ENCODE data around the gene CEP68. TPM values are rescaled to one million over a fixed set of nuclear protein-coding genes. Genes with fewer than 3 reads are reported as not detected.
"Not testable (repeated sequence)": the region's sequence is repeated elsewhere in the genome, so short reads cannot be mapped to it uniquely, and the experiment has no call there.

CEP68 gene
- total RNA-seq, 1 donor from 2014 or later = 5.9 TPM

DNA sequence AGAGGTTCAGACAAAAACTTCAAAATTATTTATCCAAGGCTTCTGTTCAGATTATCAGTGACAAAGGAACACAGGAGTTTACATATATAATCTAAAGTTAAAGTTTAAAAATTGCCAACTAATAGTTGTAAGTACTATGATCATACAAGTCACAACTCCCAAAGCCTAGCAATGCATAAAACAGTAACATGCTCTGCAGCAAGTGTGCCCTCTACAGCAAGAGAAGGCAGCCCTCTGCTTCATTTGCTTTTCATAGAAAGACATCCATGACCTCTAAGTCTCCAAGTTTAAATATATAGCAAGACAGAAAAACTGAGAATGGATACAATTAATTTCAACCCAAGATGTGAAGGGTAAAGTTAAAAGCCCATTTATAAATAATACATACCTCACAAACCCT lies 60.4 kb downstream of the CEP68 start:
- intact Hi-C loops (cut with micrococcal nuclease) = no loop called here
- no peak for DNase-seq (ENCODE audit: low spot score)
- H3K4me1 Mint-ChIP-seq (ENCODE audit: low read depth) = peaks cover 21% of the 10 kb centered on the region
- H3K27ac Mint-ChIP-seq = no peak overlapping the region
- no peaks in the 10 kb centered on the region for H3K9me3 Mint-ChIP-seq
- H3K4me3 Mint-ChIP-seq (ENCODE audit: low read depth) = no peak overlapping the region
- no peaks in the 10 kb centered on the region for H3K27me3 Mint-ChIP-seq (ENCODE audit: low read depth)
- peaks cover 18% of the 10 kb centered on the region for H3K36me3 Mint-ChIP-seq (ENCODE audit: low read depth)

DNA sequence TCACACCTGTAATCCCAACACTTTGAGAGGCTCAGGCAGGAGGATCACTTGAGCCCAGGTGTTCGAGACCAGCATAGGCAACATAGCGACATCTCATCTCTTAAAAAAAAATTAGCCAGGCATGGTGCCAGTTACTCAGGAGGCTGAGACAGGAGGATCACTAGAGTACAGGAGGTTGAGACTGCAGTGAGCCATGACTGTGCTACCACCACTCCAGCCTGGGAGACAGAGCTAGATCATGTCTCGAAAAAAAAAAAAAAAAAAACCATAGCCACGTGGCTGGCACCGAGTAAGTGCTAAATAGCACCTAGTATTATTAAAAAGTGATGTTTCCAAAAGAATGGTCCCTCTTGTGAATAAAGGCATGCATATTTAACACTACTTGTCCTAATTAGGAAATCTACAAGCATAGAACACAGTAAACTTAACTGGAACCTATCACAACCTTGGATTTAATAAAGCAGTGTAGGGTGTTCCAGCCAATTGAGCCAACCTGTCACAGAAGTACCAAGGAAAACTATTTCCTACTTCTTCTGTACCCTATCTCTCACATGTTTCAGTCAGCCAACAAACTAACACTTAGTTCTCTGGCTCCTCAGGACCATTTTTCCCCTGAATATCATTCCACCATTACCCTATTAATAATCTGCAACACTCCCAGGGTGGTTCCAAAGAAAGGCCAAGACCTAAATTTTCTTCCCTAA lies 64.9 kb downstream of the CEP68 start:
- Mint-ChIP-seq H3K27ac (no peak overlapping the region), H3K4me1 (ENCODE audit: low read depth) (peaks cover 28% of the 10 kb centered on the region), H3K4me3 (ENCODE audit: low read depth) (no peak overlapping the region), H3K9me3 (no peaks in the 10 kb centered on the region), H3K27me3 (ENCODE audit: low read depth) (no peaks in the 10 kb centered on the region), H3K36me3 (ENCODE audit: low read depth) (peaks cover 22% of the 10 kb centered on the region)
- intact Hi-C loops (cut with micrococcal nuclease) = no loop called here
- no peak for DNase-seq (ENCODE audit: low spot score)

DNA sequence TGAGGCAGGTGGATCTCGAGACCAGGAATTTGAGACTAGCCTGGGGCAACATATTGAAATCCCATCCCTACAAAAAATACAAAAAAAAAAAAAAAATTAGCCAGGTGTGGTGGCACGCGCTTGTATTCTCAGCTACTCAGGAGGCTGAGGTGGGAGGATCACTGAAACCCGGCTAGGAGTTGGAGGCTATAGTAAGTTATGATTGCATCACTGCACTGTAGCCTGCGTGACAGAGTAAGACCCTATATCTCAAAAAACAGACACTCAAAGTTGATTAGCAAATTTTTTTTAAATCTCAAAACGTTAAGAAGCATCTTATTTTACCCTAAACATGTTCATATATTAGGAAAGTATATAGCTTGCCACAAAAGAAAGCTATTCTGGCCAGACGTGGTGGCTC lies 66.1 kb downstream of the CEP68 start:
- Mint-ChIP-seq H3K9me3 (no peaks in the 10 kb centered on the region), H3K4me3 (ENCODE audit: low read depth) (no peak overlapping the region), H3K27me3 (ENCODE audit: low read depth) (no peaks in the 10 kb centered on the region), H3K4me1 (ENCODE audit: low read depth) (peaks cover 32% of the 10 kb centered on the region), H3K27ac (no peak overlapping the region), H3K36me3 (ENCODE audit: low read depth) (peaks cover 23% of the 10 kb centered on the region)
- no peak for DNase-seq (ENCODE audit: low spot score)
- intact Hi-C loops (cut with micrococcal nuclease) = no loop called here

DNA sequence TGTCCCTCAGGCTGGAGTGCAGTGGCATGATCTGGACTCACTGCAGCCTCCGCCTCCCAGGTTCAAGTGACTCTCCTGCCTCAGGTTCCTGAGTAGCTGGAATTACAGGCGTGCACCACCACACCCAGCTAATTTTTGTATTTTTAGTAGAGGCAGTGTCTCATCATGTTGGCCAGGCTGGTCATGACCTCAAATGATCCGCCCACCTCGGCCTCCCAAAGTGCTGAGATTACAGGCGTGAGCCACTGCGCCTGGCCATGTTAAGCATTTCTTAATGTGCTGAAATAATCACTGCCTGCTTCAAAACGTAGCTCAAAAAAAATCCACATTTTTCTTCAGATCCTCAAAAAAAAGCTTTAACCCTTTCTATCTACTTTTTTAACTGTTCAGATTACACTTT lies 69.2 kb downstream of the CEP68 start:
- H3K27me3 Mint-ChIP-seq (ENCODE audit: low read depth); DNase-seq (ENCODE audit: low spot score); H3K4me3 Mint-ChIP-seq (ENCODE audit: low read depth); intact Hi-C loops (cut with micrococcal nuclease); H3K9me3 Mint-ChIP-seq; H3K27ac Mint-ChIP-seq: not testable (repeated sequence)
- peaks cover 40% of the 10 kb centered on the region for H3K4me1 Mint-ChIP-seq (ENCODE audit: low read depth)
- peaks cover 33% of the 10 kb centered on the region for H3K36me3 Mint-ChIP-seq (ENCODE audit: low read depth)

DNA sequence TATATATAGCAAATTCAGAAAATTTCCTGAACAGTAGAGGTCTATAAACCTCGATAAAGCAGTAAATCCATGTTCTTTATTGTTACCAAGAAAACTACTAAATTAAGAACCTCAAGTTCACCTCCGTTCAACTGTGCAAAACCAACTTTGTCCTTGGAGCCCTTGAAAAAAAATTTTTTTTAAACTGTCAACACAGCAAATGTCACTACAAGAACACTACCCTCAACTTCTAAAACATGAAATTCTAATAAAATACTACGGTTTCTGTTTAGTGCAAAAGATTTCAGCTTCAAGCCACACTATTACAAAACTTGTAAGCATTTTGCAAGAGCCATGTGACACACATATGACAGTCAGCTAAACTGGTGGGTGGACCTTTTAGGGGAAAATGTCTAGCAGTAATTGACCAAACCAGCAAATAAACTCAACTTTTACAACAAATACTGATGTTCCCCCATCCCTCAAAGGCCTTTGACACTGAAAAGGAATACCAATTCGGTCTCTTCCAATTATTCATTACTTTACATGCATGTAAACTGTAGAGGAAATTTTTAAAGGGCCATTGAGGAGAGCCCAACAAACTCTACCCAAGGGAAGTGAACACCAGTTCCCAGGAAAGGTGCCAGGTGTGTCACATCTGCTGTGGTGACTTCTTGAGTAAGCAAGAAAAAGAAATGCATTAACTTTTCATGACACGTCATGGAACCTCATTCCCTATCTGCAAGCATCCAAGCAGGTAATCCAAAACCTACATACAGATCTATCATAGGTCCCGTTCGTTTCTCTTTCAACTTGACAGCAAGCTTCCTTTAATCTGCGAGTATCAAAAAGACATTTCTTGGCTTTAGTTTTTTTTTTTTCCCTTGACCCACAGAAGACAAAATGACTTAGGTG lies 72.3 kb downstream of the CEP68 start:
- peaks cover 3% of the 10 kb centered on the region for H3K27me3 Mint-ChIP-seq (ENCODE audit: low read depth)
- H3K4me3 Mint-ChIP-seq (ENCODE audit: low read depth) = peak overlapping the region; percentile 100
- no peaks in the 10 kb centered on the region for H3K9me3 Mint-ChIP-seq
- no peak for DNase-seq (ENCODE audit: low spot score)
- H3K4me1 Mint-ChIP-seq (ENCODE audit: low read depth) = peaks cover 41% of the 10 kb centered on the region
- peaks cover 30% of the 10 kb centered on the region for H3K36me3 Mint-ChIP-seq (ENCODE audit: low read depth)
- peak overlapping the region; percentile 100 for H3K27ac Mint-ChIP-seq
- intact Hi-C loops (cut with micrococcal nuclease) = no loop called here

DNA sequence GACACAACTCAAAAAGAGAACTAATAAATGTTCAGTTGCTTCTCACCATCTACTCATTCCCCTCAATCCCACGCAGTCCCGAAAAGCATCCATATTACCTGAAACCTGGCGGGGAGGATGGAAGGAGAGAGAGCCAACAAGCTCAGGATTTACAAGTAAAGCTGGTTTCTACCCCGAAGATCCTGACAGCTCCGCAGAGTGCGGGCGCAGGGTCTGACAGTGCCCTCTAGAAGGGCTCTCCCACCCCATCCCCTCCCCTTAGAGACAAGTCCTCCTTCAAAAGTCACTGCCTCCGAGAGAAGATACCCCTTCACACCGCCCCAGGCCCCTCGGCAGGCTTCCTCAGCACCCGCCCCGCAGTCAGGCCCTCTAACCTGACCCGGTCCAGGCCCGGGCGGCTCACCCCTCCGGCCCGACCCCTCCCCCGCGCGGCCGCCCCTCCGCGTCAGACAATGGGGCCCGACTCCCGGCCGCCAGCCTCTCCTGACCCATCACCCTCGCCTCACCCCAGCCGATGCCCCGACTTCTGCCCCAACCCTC lies 73.1 kb downstream of the CEP68 start:
- H3K27me3 Mint-ChIP-seq (ENCODE audit: low read depth) = peaks cover 3% of the 10 kb centered on the region
- H3K27ac Mint-ChIP-seq = peak overlapping the region; percentile 100
- DNase-seq (ENCODE audit: low spot score) = no peak
- intact Hi-C loops (cut with micrococcal nuclease) = no loop called here
- peaks cover 41% of the 10 kb centered on the region for H3K4me1 Mint-ChIP-seq (ENCODE audit: low read depth)
- H3K36me3 Mint-ChIP-seq (ENCODE audit: low read depth) = peaks cover 29% of the 10 kb centered on the region
- no peaks in the 10 kb centered on the region for H3K9me3 Mint-ChIP-seq
- peak overlapping the region; percentile 100 for H3K4me3 Mint-ChIP-seq (ENCODE audit: low read depth)

DNA sequence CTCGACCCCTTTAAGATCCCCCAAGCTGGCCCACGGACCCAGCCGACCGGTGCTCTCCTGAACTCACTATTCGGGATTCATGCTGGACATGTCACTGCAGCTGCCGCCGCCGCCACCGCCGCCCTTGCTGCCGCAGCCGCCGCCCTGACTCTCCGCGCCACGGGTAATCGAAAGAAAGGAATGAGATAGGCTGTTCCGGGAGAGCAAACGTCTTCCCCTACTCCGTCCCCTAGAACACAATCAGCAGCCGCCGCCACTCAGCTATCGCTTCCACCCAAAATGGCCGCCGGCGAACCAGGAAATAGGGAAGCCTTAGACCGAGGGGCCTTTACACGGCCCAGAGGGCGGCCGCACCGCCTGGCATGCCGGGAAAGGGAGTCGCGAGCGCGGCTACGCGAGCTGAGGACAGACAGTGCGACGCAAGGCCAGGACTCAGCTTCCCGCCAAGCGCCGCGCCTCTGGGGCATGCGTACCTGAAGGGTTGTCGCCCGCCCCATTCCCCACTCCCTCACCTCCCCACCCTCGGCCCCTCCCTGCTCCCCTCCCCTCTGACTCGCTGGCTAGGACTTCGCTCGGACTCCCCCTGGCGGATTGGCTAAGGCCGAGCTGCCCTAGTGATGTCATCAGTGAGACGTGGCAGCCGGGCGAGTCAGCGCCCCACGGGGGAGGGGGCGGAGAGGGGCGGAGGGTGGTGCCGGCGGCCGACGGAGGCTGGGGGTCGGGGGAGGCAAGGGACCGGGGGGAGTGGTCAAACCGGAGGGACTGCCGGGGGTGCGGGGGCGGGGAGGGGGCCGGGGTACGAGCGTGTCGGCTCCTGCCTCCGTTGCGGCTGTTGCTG lies 73.8 kb downstream of the CEP68 start, which contains the start of gene RAB1A:
Gene RAB1A, minus strand, starts transcription at position 281 of the 838 bp plus-strand sequence. Its CDS starts 191 bp downstream, at position 90.
- peak within 1 kb of the TSS; percentile 100 for H3K27ac Mint-ChIP-seq

DNA sequence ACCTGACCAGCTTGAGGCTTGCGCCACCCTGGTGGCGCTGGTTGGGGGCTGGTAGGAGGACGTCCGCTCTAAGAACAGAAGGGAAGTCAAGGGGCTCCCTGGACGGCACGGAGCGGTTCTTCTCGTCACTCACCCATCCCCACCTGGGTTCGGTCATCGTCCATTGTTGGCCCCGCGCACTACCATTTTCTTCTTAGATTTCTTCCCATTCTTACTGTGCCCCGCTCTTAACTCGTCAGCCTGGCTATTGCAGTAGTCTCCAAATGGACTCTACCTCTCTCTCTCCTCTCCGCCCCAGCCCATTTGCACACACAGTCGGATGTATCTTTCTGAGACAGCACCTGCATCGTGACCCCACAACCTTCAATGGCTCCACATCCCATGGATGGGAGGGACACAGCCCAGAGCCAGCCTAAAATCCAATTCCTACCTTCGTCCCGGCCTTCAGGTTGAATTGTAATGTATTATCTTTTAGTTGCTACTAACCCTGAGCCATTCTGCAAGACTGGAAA lies 74.5 kb downstream of the CEP68 start:
- peak overlapping the region; percentile 100 for H3K4me3 Mint-ChIP-seq (ENCODE audit: low read depth)
- intact Hi-C loops (cut with micrococcal nuclease) = loop anchor here (1.0 to 2.0 kb wide), 7 partner anchors 66 to 606 kb away; partner anchors contain the start of genes ACTR2, AFTPH, CEP68 and SLC1A4
- no peak for DNase-seq (ENCODE audit: low spot score)
- H3K27ac Mint-ChIP-seq = peak overlapping the region; percentile 100
- H3K27me3 Mint-ChIP-seq (ENCODE audit: low read depth) = peaks cover 6% of the 10 kb centered on the region
- H3K4me1 Mint-ChIP-seq (ENCODE audit: low read depth) = peaks cover 31% of the 10 kb centered on the region
- no peaks in the 10 kb centered on the region for H3K9me3 Mint-ChIP-seq
- peaks cover 23% of the 10 kb centered on the region for H3K36me3 Mint-ChIP-seq (ENCODE audit: low read depth)

More for the DNA sequence above, 73.8 kb downstream of the CEP68 start, which contains the start of gene RAB1A:
- peaks cover 6% of the 10 kb centered on the region for H3K27me3 Mint-ChIP-seq (ENCODE audit: low read depth)
- peaks cover 35% of the 10 kb centered on the region for H3K4me1 Mint-ChIP-seq (ENCODE audit: low read depth)
- peak; percentile 98 for DNase-seq (ENCODE audit: low spot score)
- H3K9me3 Mint-ChIP-seq = no peaks in the 10 kb centered on the region
- H3K4me3 Mint-ChIP-seq (ENCODE audit: low read depth) = peak within 1 kb of the TSS; percentile 100
- peaks cover 24% of the 10 kb centered on the region for H3K36me3 Mint-ChIP-seq (ENCODE audit: low read depth)
- intact Hi-C loops (cut with micrococcal nuclease) = loop anchor here (1.0 to 2.0 kb wide), 7 partner anchors 65 to 606 kb away; partner anchors contain the start of genes ACTR2, AFTPH, CEP68 and SLC1A4

DNA sequence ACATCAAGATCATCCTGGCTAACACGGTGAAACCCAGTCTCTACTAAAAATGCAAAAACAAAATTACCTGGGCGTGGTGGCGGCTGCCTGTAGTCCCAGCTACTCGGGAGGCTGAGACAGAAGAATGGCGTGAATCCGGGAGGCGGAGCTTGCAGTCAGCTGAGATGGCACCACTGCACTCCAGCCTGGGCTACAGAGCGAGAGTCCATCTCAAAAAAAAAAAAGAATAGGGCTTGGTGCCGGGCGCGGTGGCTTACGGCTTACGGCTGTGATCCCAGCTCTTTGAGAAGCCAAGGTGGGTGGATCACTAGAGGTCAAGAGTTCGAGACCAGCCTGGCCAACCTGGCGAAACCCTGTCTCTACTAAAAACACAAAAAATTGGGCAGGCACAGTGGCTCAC lies 76.7 kb downstream of the CEP68 start:
- H3K4me3 Mint-ChIP-seq (ENCODE audit: low read depth); intact Hi-C loops (cut with micrococcal nuclease); H3K9me3 Mint-ChIP-seq; H3K27ac Mint-ChIP-seq; DNase-seq (ENCODE audit: low spot score): not testable (repeated sequence)
- Mint-ChIP-seq H3K4me1 (ENCODE audit: low read depth) (peaks cover 20% of the 10 kb centered on the region), H3K36me3 (ENCODE audit: low read depth) (peaks cover 16% of the 10 kb centered on the region), H3K27me3 (ENCODE audit: low read depth) (peaks cover 15% of the 10 kb centered on the region)

DNA sequence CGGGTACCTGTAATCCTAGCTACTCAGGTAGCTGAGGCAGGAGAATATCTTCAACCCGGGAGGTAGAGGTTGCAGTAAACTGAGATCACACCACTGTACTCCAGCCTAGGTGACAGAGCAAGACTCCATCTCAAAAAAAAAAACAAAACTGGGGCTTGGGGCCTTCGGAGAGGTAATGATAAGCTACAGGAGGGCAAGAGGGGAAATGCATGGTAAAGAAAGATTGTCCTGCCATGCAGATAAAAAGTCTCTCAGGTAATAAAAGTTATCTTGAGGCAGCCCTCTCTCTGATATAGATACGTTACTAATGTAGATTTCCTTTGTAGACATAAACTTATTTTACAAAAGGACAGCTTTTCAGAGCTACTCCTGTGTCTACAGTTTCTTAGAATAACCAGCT lies 77.4 kb downstream of the CEP68 start:
- no peak overlapping the region for H3K4me3 Mint-ChIP-seq (ENCODE audit: low read depth)
- H3K27ac Mint-ChIP-seq = no peak overlapping the region
- intact Hi-C loops (cut with micrococcal nuclease) = no loop called here
- H3K4me1 Mint-ChIP-seq (ENCODE audit: low read depth) = peaks cover 14% of the 10 kb centered on the region
- no peaks in the 10 kb centered on the region for H3K9me3 Mint-ChIP-seq
- H3K27me3 Mint-ChIP-seq (ENCODE audit: low read depth) = peaks cover 15% of the 10 kb centered on the region
- DNase-seq (ENCODE audit: low spot score) = no peak
- H3K36me3 Mint-ChIP-seq (ENCODE audit: low read depth) = peaks cover 11% of the 10 kb centered on the region

DNA sequence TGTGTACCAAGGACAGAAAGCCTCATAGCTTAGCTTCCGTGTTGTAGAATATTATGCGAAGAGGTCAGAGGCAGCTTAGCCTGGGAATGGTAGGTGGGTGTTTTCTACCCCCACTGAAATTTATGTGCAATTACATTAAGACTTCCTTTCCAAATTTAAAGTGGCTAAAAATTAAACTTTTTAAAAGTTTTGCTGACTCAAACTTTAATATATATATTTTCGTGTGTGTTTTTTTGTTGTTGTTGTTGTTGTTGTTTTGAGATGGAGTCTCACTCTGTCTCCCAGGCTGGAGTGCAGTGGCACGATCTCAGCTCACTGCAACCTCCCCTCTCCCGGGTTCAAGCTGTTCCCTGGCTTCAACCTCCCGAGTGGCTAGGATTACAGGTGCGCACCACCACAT lies 77.9 kb downstream of the CEP68 start:
- Mint-ChIP-seq H3K9me3 (no peaks in the 10 kb centered on the region), H3K27me3 (ENCODE audit: low read depth) (peaks cover 15% of the 10 kb centered on the region), H3K36me3 (ENCODE audit: low read depth) (peaks cover 5% of the 10 kb centered on the region), H3K27ac (no peak overlapping the region), H3K4me1 (ENCODE audit: low read depth) (peaks cover 10% of the 10 kb centered on the region), H3K4me3 (ENCODE audit: low read depth) (no peak overlapping the region)
- intact Hi-C loops (cut with micrococcal nuclease) = no loop called here
- no peak for DNase-seq (ENCODE audit: low spot score)

DNA sequence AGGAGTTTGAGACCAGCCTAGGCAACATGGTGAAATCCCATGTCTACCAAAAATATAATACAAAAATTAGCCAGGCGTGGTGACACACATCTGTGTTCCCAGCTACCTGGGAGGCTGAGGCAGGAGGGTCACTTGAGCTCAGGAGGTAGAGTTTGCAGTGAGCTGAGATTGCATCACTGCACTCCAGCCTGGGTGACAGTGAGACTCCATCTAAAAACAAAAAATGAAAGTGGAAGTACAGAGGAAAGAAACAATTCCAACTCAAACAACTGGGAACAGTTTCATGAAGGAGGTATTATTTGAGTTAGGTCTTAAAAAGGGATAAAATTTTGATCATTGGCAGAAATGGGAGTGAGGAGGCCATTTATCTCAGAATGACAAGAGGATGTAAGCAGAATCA lies 80.0 kb downstream of the CEP68 start:
- Mint-ChIP-seq H3K4me3 (ENCODE audit: low read depth) (no peak overlapping the region), H3K27me3 (ENCODE audit: low read depth) (peaks cover 15% of the 10 kb centered on the region), H3K4me1 (ENCODE audit: low read depth) (peaks cover 2% of the 10 kb centered on the region), H3K9me3 (no peaks in the 10 kb centered on the region), H3K27ac (no peak overlapping the region), H3K36me3 (ENCODE audit: low read depth) (no peaks in the 10 kb centered on the region)
- intact Hi-C loops (cut with micrococcal nuclease) = no loop called here
- no peak for DNase-seq (ENCODE audit: low spot score)

All from activated T-helper 2 cell treated with anti-CD3 and anti-CD28 coated beads, Interferon-gamma antibody, Interleukin-2, Interleukin-4, amounts not matched to agents 10 μg/mL and 5 μg/mL and 100 μg/mL, durations not matched to agents 14 hours and 24 hours and 36 hours (primary cell).